Measurements from ENCODE around the gene TUBA4B. TPM values are rescaled to one million over a fixed set of nuclear protein-coding genes. Genes with fewer than 3 reads are reported as not detected.

TUBA4B gene
- total and polyA plus RNA-seq, 7 experiments from 2014 or later, result not detected

DNA sequence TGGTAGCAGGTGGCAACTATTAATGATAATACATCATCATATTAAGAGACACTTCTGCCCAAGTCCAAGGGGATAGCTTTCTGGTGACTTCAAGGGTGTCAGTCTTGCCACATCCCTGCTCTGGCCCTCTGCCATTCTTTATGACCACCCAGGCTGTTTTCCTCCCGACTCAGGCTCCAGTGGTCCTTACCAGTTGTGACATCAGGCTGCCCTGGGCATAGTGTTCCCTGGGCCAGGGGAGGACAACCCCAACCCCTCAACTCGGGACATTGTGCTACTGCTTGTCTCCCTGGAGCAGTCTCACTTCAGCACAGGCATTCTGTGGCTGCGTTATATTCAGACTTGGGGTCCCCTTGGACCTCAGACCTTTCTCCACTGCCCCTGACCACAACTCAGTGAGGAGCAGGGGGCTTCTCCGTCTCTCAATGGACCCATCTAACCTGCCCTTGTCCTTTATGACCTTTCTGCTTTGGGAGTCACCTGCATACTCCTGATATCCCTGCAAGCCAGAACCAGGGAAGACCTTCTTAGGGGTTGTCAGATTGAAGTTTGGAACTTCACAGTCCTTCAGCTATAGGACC, 39.0 kb downstream of the TUBA4B start:
- Histone ChIP-seq H3K9me3 (ENCODE audit: control insufficient read depth in 2 of 3, low read length in 3 of 3) (no peaks in the 10 kb centered on the region), H3K27ac (ENCODE audit: low read depth, low read length) (no peak overlapping the region), H3K36me3 (ENCODE audit: control insufficient read depth in 2 of 3, insufficient read depth in 3 of 3, low read length in 3 of 3) (no peaks in the 10 kb centered on the region), H3K27me3 (ENCODE audit: control insufficient read depth in 2 of 2, insufficient read depth in 2 of 2, low read length in 2 of 2) (no peaks in the 10 kb centered on the region), H3K4me3 (ENCODE audit: low read length) (no peak overlapping the region), H3K4me1 (ENCODE audit: control insufficient read depth in 2 of 2, insufficient read depth in 2 of 2, low read length in 2 of 2) (peaks cover 2 to 11% of the 10 kb centered on the region in 2 donors)
- Mint-ChIP-seq H3K9me3 (no peaks in the 10 kb centered on the region), H3K4me3 (no peak overlapping the region), H3K4me1 (peaks cover 10 to 28% (median 17%) of the 10 kb centered on the region in 7 donors), H3K27ac (no peak overlapping the region), H3K27me3 (peaks cover 0 to 6% (median 0%) of the 10 kb centered on the region in 5 donors), H3K36me3 (peaks cover 0 to 2% (median 0%) of the 10 kb centered on the region in 5 donors)
- intact Hi-C loops (cut with micrococcal nuclease), result loop anchor here in 1 of 2 donors (5.0 kb wide), 1 partner anchor 250 kb away; the partner anchor contains the start of genes CHPF and TMEM198
- no peak for DNase-seq
- CTCF ChIA-PET, result interaction anchor here (0.7 to 11.9 kb wide), 6 partner anchors 11 to 116 kb away, joined by 3 to 194 read pairs (median 4); partner anchors contain the start of genes DNAJB2, TUBA4A and TUBA4B
- POLR2A ChIA-PET, result interaction anchor here (0.9 kb wide), 1 partner anchor 15 kb away, joined by 3 read pairs; no protein-coding TSS in a partner anchor
- no peak for ATAC-seq

DNA sequence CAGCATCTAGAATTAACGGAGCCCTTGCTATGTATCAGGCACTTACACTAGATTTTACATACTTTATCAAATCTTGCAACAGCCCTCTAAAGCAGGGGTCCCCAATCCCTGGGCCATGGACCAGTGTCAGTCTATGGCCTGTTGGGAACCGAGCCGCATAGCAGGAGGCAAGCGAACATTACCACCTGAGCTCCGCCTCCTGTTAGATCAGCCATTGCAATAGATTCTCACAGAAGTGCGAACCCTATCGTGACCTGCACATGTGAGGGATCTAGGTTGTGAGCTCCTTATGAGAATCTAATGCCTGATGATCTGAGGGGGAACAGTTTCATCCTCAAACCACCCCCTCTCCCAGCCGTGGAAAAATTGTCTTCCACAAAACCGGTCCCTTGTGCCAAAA, 39.6 kb downstream of the TUBA4B start:
- peaks cover 11 to 33% (median 17%) of the 10 kb centered on the region in 7 donors for H3K4me1 Mint-ChIP-seq

DNA sequence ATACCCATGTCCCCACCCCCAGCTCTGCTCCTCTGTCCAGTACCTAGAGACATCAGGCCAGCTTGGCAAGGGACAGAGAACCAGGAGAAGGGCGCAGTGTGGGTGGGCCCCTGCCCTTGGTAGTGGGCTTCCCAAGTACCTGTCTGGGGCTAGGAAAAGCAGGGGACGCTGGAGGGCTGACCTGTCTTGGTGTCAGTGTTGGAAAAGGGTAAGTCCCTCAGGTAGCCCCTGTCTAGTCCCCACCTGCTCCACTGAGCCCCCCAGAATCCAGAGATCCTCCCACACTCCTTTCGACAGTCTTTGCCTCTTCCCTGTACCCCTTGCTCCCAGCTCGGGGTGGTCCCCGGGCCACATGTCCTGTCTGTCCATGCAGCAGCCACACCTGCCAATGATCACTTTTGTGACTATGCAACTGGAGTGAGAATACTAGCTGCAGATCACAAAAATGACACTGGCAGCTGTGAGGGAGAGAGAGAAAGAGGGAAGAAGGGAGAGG, 40.7 kb downstream of the TUBA4B start:
- Mint-ChIP-seq H3K4me1 (peaks cover 11 to 33% (median 25%) of the 10 kb centered on the region in 7 donors), H3K27me3 (peaks cover 0 to 6% (median 0%) of the 10 kb centered on the region in 5 donors), H3K4me3 (peak overlapping the region; percentile 61 to 89 (median 82)), H3K9me3 (no peaks in the 10 kb centered on the region), H3K27ac (peak overlapping the region in 7 of 9 donors; percentile 56 to 88 (median 71)), H3K36me3 (peaks cover 0 to 2% (median 0%) of the 10 kb centered on the region in 5 donors)
- ATAC-seq, result no peak
- H3K27ac ChIP-seq (ENCODE audit: low read depth, low read length), result no peak overlapping the region
- H3K27me3 ChIP-seq (ENCODE audit: control insufficient read depth in 2 of 2, insufficient read depth in 2 of 2, low read length in 2 of 2), result no peaks in the 10 kb centered on the region
- H3K4me3 ChIP-seq (ENCODE audit: low read length), result no peak overlapping the region
- no peak for DNase-seq
- ChIA-PET CTCF (interaction anchor here (0.5 to 11.9 kb wide), 12 partner anchors 15 to 894 kb away, joined by 3 to 194 read pairs (median 4); partner anchors contain the start of genes ATG9A, DNAJB2, NHEJ1 and TUBA4B), POLR2A (interaction anchor here (1.8 to 4.2 kb wide), 6 partner anchors 14 to 117 kb away, joined by 8 to 74 read pairs (median 22); partner anchors contain the start of genes CNPPD1, DNAJB2, GLB1L and STK16)
- H3K9me3 ChIP-seq (ENCODE audit: control insufficient read depth in 2 of 3, low read length in 3 of 3), result no peaks in the 10 kb centered on the region
- H3K4me1 ChIP-seq (ENCODE audit: control insufficient read depth in 2 of 2, insufficient read depth in 2 of 2, low read length in 2 of 2), result peaks cover 2 to 20% of the 10 kb centered on the region in 2 donors
- intact Hi-C loops (cut with micrococcal nuclease), result loop anchor here (1.0 to 5.0 kb wide), 8 partner anchors 14 to 249 kb away; partner anchors contain the start of genes ABCB6 (in 1 of the 2), ANKZF1 (in 1 of the 2), ATG9A (in 1 of the 2) and CHPF (in 1 of the 2)
- H3K36me3 ChIP-seq (ENCODE audit: control insufficient read depth in 2 of 3, insufficient read depth in 3 of 3, low read length in 3 of 3), result no peaks in the 10 kb centered on the region

More for the DNA sequence above, 39.6 kb downstream of the TUBA4B start:
- Mint-ChIP-seq H3K4me3 (no peak overlapping the region), H3K36me3 (peaks cover 0 to 2% (median 0%) of the 10 kb centered on the region in 5 donors), H3K9me3 (no peaks in the 10 kb centered on the region), H3K27ac (no peak overlapping the region), H3K27me3 (peaks cover 0 to 6% (median 0%) of the 10 kb centered on the region in 5 donors)
- CTCF ChIA-PET, result interaction anchor here (0.7 to 11.9 kb wide), 5 partner anchors 10 to 40 kb away, joined by 3 to 194 read pairs (median 3); partner anchors contain the start of genes DNAJB2, TUBA4A and TUBA4B
- POLR2A ChIA-PET, result interaction anchor here (4.2 kb wide), 1 partner anchor 13 kb away, joined by 74 read pairs; the partner anchor contains the start of gene DNAJB2
- no peak for DNase-seq
- no peak overlapping the region for H3K4me3 ChIP-seq (ENCODE audit: low read length)
- ATAC-seq, result no peak
- intact Hi-C loops (cut with micrococcal nuclease), result loop anchor here in 1 of 2 donors (5.0 kb wide), 1 partner anchor 250 kb away; the partner anchor contains the start of genes CHPF and TMEM198
- H3K4me1 ChIP-seq (ENCODE audit: control insufficient read depth in 2 of 2, insufficient read depth in 2 of 2, low read length in 2 of 2), result peaks cover 2 to 17% of the 10 kb centered on the region in 2 donors
- no peaks in the 10 kb centered on the region for H3K36me3 ChIP-seq (ENCODE audit: control insufficient read depth in 2 of 3, insufficient read depth in 3 of 3, low read length in 3 of 3)
- H3K27ac ChIP-seq (ENCODE audit: low read depth, low read length), result no peak overlapping the region
- no peaks in the 10 kb centered on the region for H3K27me3 ChIP-seq (ENCODE audit: control insufficient read depth in 2 of 2, insufficient read depth in 2 of 2, low read length in 2 of 2)
- no peaks in the 10 kb centered on the region for H3K9me3 ChIP-seq (ENCODE audit: control insufficient read depth in 2 of 3, low read length in 3 of 3)

DNA sequence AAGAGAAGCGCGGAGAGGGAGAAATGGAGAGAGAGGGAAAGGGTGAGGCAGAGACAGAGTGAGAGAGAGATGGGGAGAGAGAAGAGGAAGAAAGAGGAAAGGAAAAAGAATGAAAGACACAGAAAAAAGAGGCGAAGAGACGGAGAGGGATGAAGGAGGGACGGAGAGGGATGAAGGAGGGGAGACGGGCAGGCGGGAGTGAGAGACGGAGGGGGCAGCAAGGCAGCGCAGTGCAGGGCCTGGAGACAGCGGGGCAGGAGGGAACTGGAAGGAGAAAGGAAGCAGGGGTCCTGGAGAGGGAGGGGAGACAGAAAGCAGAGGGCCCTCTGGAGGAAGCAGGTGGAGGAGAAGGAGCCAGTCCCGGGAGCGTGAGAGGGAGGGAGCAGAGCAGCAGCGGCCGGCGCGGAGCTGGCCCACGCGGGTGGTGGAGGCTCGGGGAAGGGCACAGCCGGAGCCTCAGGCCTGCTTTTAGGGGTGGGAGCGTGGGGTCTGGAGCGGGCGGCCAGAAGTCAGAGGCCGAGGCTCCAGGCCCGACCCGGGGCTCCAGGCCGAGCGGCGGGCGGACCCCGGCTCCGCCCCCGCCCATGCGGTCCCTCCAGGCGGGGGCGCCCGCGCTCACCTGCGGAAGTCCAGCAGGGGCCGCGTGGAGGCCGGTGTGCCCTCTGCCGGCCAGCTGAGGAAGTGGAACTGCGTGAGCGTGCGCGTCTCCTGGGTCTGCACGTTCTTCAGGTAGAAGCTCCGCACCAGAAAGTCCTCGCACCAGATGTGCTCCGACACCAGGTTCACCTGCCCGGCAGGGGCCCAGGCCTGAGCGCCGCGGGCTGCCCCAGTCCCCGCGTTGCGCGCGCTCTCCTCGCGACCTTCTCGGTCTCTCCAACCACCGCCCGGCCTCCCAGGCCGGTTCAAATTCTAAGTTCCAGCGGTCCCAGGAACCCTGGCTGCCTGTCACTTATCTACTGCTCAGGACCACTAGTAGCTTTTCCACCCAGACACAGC, 41.6 kb downstream of the TUBA4B start:
- Histone ChIP-seq H3K36me3 (ENCODE audit: control insufficient read depth in 2 of 3, insufficient read depth in 3 of 3, low read length in 3 of 3) (no peaks in the 10 kb centered on the region), H3K4me1 (ENCODE audit: control insufficient read depth in 2 of 2, insufficient read depth in 2 of 2, low read length in 2 of 2) (peaks cover 2 to 20% of the 10 kb centered on the region in 2 donors), H3K9me3 (ENCODE audit: control insufficient read depth in 2 of 3, low read length in 3 of 3) (no peaks in the 10 kb centered on the region), H3K27me3 (ENCODE audit: control insufficient read depth in 2 of 2, insufficient read depth in 2 of 2, low read length in 2 of 2) (no peaks in the 10 kb centered on the region), H3K27ac (ENCODE audit: low read depth, low read length) (peak overlapping the region; percentile 79), H3K4me3 (ENCODE audit: low read length) (peak overlapping the region; percentile 47)
- ChIA-PET CTCF (interaction anchor here (0.5 to 11.9 kb wide), 37 partner anchors 8 to 894 kb away, joined by 3 to 194 read pairs (median 4); partner anchors contain the start of genes ANKZF1, ATG9A, CNPPD1 and DES), POLR2A (interaction anchor here (0.7 to 4.2 kb wide), 22 partner anchors 8 to 137 kb away, joined by 3 to 74 read pairs (median 5); partner anchors contain the start of genes ABCB6, ANKZF1, ATG9A and CNPPD1)
- intact Hi-C loops (cut with micrococcal nuclease), result loop anchor here (1.0 to 5.0 kb wide), 12 partner anchors 15 to 248 kb away; partner anchors contain the start of genes ANKZF1 (in 2 of the 2), ATG9A (in 2 of the 2), DNAJB2 (in 2 of the 2) and TUBA4A (in 2 of the 2)
- Mint-ChIP-seq H3K4me1 (peaks cover 11 to 34% (median 27%) of the 10 kb centered on the region in 7 donors), H3K36me3 (peaks cover 0 to 2% (median 0%) of the 10 kb centered on the region in 5 donors), H3K27me3 (peaks cover 0 to 9% (median 0%) of the 10 kb centered on the region in 5 donors), H3K9me3 (no peaks in the 10 kb centered on the region), H3K4me3 (peak overlapping the region; percentile 68 to 89 (median 82)), H3K27ac (peak overlapping the region; percentile 56 to 88 (median 84))
- peak; percentile 80 to 93 (median 90) for DNase-seq
- ATAC-seq, result peak; percentile 99

DNA sequence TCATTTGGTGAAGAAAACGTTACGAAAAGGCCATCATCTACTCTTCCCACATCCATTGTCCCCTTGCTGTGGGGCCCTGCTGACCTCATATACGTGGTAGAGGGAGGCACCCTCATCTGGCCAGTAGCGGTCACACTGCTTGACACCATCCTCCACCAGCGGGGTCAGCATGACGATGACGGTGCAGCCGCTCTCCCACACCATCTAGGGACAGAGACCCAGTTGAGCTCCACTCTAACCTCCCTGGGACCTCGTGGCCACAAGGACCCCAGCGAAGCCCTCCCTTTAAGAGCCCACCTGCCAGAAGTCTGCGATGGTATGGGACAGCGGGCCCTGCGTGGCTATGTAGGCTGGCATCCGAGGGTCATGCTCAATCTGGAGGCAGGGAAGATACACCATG, 43.1 kb downstream of the TUBA4B start:
- intact Hi-C loops (cut with micrococcal nuclease), result no loop called here
- H3K4me3 ChIP-seq (ENCODE audit: low read length), result no peak overlapping the region
- H3K36me3 Mint-ChIP-seq, result peaks cover 0 to 2% (median 0%) of the 10 kb centered on the region in 5 donors
- H3K4me1 Mint-ChIP-seq, result peaks cover 11 to 34% (median 27%) of the 10 kb centered on the region in 7 donors
- peaks cover 0 to 18% (median 2%) of the 10 kb centered on the region in 5 donors for H3K27me3 Mint-ChIP-seq
- ATAC-seq (no peak), DNase-seq (peak in 1 of 9 donors; percentile 20)
- H3K36me3 ChIP-seq (ENCODE audit: control insufficient read depth in 2 of 3, insufficient read depth in 3 of 3, low read length in 3 of 3), result no peaks in the 10 kb centered on the region
- H3K27ac ChIP-seq (ENCODE audit: low read depth, low read length), result no peak overlapping the region
- no peaks in the 10 kb centered on the region for H3K9me3 ChIP-seq (ENCODE audit: control insufficient read depth in 2 of 3, low read length in 3 of 3)
- peaks cover 2 to 20% of the 10 kb centered on the region in 2 donors for H3K4me1 ChIP-seq (ENCODE audit: control insufficient read depth in 2 of 2, insufficient read depth in 2 of 2, low read length in 2 of 2)
- H3K9me3 Mint-ChIP-seq, result no peaks in the 10 kb centered on the region
- H3K4me3 Mint-ChIP-seq, result peak overlapping the region in 2 of 10 donors; percentile 33 to 89
- H3K27ac Mint-ChIP-seq, result peak overlapping the region in 4 of 9 donors; percentile 25 to 70 (median 56)
- CTCF ChIA-PET, result interaction anchor here (0.7 to 11.9 kb wide), 8 partner anchors 8 to 299 kb away, joined by 3 to 194 read pairs (median 12); partner anchors contain the start of genes DNAJB2, NHEJ1, TUBA4A and TUBA4B
- no peaks in the 10 kb centered on the region for H3K27me3 ChIP-seq (ENCODE audit: control insufficient read depth in 2 of 2, insufficient read depth in 2 of 2, low read length in 2 of 2)
- POLR2A ChIA-PET, result interaction anchor here (1.8 to 4.2 kb wide), 6 partner anchors 16 to 137 kb away, joined by 6 to 74 read pairs (median 22); partner anchors contain the start of genes CNPPD1, DNAJB2, TUBA4A and TUBA4B
